ENCODE measurements around the gene CCNG1.
"Not testable (repeated sequence)": the region's sequence is repeated elsewhere in the genome, so short reads cannot be mapped to it uniquely, and the experiment has no call there.

The CCNG1 gene

GRCh38 chr5:163444526-163444925 lies 7.1 kb downstream of the CCNG1 start:
- DNase-seq (ENCODE audit: low read depth, low spot score), result no peak

- no peak for DNase-seq (ENCODE audit: low read depth, low spot score)
Observed at GRCh38 chr5:163445345-163445744, 8.0 kb downstream of the CCNG1 start.

GRCh38 chr5:163447191-163447590 lies 9.8 kb downstream of the CCNG1 start:
- DNase-seq (ENCODE audit: low read depth, low spot score), result no peak

- DNase-seq (ENCODE audit: low read depth, low spot score), result no peak
Observed at GRCh38 chr5:163447875-163448274, 10.5 kb downstream of the CCNG1 start.

- DNase-seq (ENCODE audit: low read depth, low spot score), result no peak
Observed at GRCh38 chr5:163448491-163448890, 11.1 kb downstream of the CCNG1 start.

- DNase-seq (ENCODE audit: low read depth, low spot score), result no peak
Observed at GRCh38 chr5:163451489-163451888, 14.1 kb downstream of the CCNG1 start.

- no peak for DNase-seq (ENCODE audit: low read depth, low spot score)
Observed at GRCh38 chr5:163453705-163454104, 16.3 kb downstream of the CCNG1 start.

- DNase-seq (ENCODE audit: low read depth, low spot score), result not testable (repeated sequence)
Observed at GRCh38 chr5:163455406-163455805, 18.0 kb downstream of the CCNG1 start.

GRCh38 chr5:163456029-163456589 lies 18.7 kb downstream of the CCNG1 start:
- DNase-seq (ENCODE audit: low read depth, low spot score), result no peak

GRCh38 chr5:163456840-163457239 lies 19.4 kb downstream of the CCNG1 start:
- no peak for DNase-seq (ENCODE audit: low read depth, low spot score)

- no peak for DNase-seq (ENCODE audit: low read depth, low spot score)
Observed at GRCh38 chr5:163458778-163459385, 21.5 kb downstream of the CCNG1 start.

- DNase-seq (ENCODE audit: low read depth, low spot score), result no peak
Observed at GRCh38 chr5:163459462-163459818, 22.0 kb downstream of the CCNG1 start.

GRCh38 chr5:163459819-163460561 lies 22.6 kb downstream of the CCNG1 start, which contains the start of gene NUDCD2:
Gene NUDCD2 (minus strand): TSS chr5:163460102. CDS start chr5:163460050, 52 bp downstream.
- DNase-seq (ENCODE audit: low read depth, low spot score), result peak; percentile 99

- no peak for DNase-seq (ENCODE audit: low read depth, low spot score)
Observed at GRCh38 chr5:163460562-163461171, 23.3 kb downstream of the CCNG1 start, which contains the start of gene HMMR. Gene HMMR (plus strand): TSS chr5:163460632. CDS start chr5:163460693, 61 bp downstream.

GRCh38 chr5:163463063-163463435 lies 25.7 kb downstream of the CCNG1 start:
- no peak for DNase-seq (ENCODE audit: low read depth, low spot score)

- no peak for DNase-seq (ENCODE audit: low read depth, low spot score)
Observed at GRCh38 chr5:163467682-163468081, 30.3 kb downstream of the CCNG1 start.

GRCh38 chr5:163473635-163474243 lies 36.3 kb downstream of the CCNG1 start:
- no peak for DNase-seq (ENCODE audit: low read depth, low spot score)

GRCh38 chr5:163475411-163475810 lies 38.0 kb downstream of the CCNG1 start:
- DNase-seq (ENCODE audit: low read depth, low spot score), result no peak

GRCh38 chr5:163478126-163478981 lies 41.0 kb downstream of the CCNG1 start:
- no peak for DNase-seq (ENCODE audit: low read depth, low spot score)

- no peak for DNase-seq (ENCODE audit: low read depth, low spot score)
Observed at GRCh38 chr5:163478982-163479271, 41.5 kb downstream of the CCNG1 start.

GRCh38 chr5:163489055-163489744 lies 51.8 kb downstream of the CCNG1 start:
- DNase-seq (ENCODE audit: low read depth, low spot score), result no peak
